SK-N-SH treated with all-trans-retinoic acid at 6 μM for 48 hours (cell line): Measurements from ENCODE around the gene C1orf105.

Experiments
- ATAC-seq: fragments of 200-7000 bp; cut with Tn5 transposase; 3 replicates; pipeline ENCODE4 v1.9.1; 2020; ENCODE audit warnings: mild to moderate bottlenecking, moderate library complexity
- ARNTL ChIP-seq: fragments of 450-650 bp; formaldehyde crosslinking; IDR thresholded peaks from 2 replicates; pipeline ENCODE4 v1.5.0; 2020; ENCODE audit warnings: low read depth, mild to moderate bottlenecking, moderate library complexity, borderline replicate concordance
- BACH2 ChIP-seq: fragments of 250-450 bp; sonication (Bioruptor Pico); IDR thresholded peaks from 2 replicates; pipeline ENCODE4 v1.9.0; 2021; ENCODE audit warnings: mild to moderate bottlenecking, borderline replicate concordance
- CSDC2 ChIP-seq: fragments of 250-450 bp; sonication (Bioruptor Pico); IDR thresholded peaks from 2 replicates; pipeline ENCODE4 v1.5.0; 2020; ENCODE audit warnings: mild to moderate bottlenecking, moderate library complexity
- ESRRG ChIP-seq: fragments of 250-450 bp; sonication (Bioruptor Pico); IDR thresholded peaks from 2 replicates; pipeline ENCODE4 v1.6.1; 2021; ENCODE audit warnings: mild to moderate bottlenecking
- GLIS3 ChIP-seq: fragments of 250-450 bp; sonication (Bioruptor Pico); IDR thresholded peaks from 2 replicates; pipeline ENCODE4 v1.5.0; 2020; ENCODE audit warnings: mild to moderate bottlenecking, moderate library complexity
- ISL1 ChIP-seq: fragments of 250-450 bp; sonication (Bioruptor Pico); IDR thresholded peaks from 2 replicates; pipeline ENCODE4 v2.1.2; 2022; ENCODE audit warnings: mild to moderate bottlenecking, moderate library complexity
- OSR1 ChIP-seq: fragments of 250-450 bp; sonication (Bioruptor Pico); IDR thresholded peaks from 2 replicates; pipeline ENCODE4 v1.8.0; 2022; ENCODE audit warnings: moderate library complexity, mild to moderate bottlenecking, inconsistent platforms
- SNAI2 ChIP-seq: fragments of 250-450 bp; sonication (Bioruptor Pico); IDR thresholded peaks from 2 replicates; pipeline ENCODE4 v1.5.0; 2020; ENCODE audit warnings: mild to moderate bottlenecking, moderate library complexity
- TCF4 ChIP-seq: fragments of 250-450 bp; sonication (Bioruptor Pico); IDR thresholded peaks from 2 replicates; pipeline ENCODE4 v1.8.0; 2021; ENCODE audit warnings: mild to moderate bottlenecking, moderate library complexity, borderline replicate concordance
- TOX ChIP-seq: fragments of 250-450 bp; sonication (Bioruptor Pico); IDR thresholded peaks from 2 replicates; pipeline ENCODE4 v1.8.0; 2021; ENCODE audit warnings: mild to moderate bottlenecking, moderate library complexity, borderline replicate concordance
- ZC3H10 ChIP-seq: fragments of 250-450 bp; sonication (Bioruptor Pico); IDR thresholded peaks from 2 replicates; pipeline ENCODE4 v1.5.1; 2021; ENCODE audit warnings: mild to moderate bottlenecking, moderate library complexity
- ZFP3 ChIP-seq: fragments of 250-450 bp; sonication (Bioruptor Pico); IDR thresholded peaks from 2 replicates; pipeline ENCODE4 v1.5.0; 2020; ENCODE audit warnings: mild to moderate bottlenecking, moderate library complexity
- ZFP30 ChIP-seq: fragments of 450-650 bp; formaldehyde crosslinking; IDR thresholded peaks from 2 replicates; pipeline ENCODE4 v1.5.0; 2022; ENCODE audit warnings: mild to moderate bottlenecking, moderate library complexity
- ZNF565 ChIP-seq: fragments of 450-650 bp; formaldehyde crosslinking; conservative IDR thresholded peaks from 2 replicates; pipeline ENCODE4 v1.5.0; 2020; ENCODE audit warnings: low read depth, mild to moderate bottlenecking, moderate library complexity
- ZNF70 ChIP-seq: fragments of 450-650 bp; formaldehyde crosslinking; IDR thresholded peaks from 2 replicates; pipeline ENCODE4 v1.5.0; 2020; ENCODE audit warnings: mild to moderate bottlenecking, moderate library complexity
- ZNF8 ChIP-seq: fragments of 450-650 bp; formaldehyde crosslinking; IDR thresholded peaks from 2 replicates; pipeline ENCODE4 v1.5.0; 2020; ENCODE audit warnings: mild to moderate bottlenecking, moderate library complexity
- TF ChIP-seq, protein P1 (sequence below): fragments of 250-450 bp; sonication (Bioruptor Pico); IDR thresholded peaks from 2 replicates; pipeline ENCODE4 v1.5.1; 2020; ENCODE audit warnings: low read depth, mild to moderate bottlenecking, moderate library complexity
- TF ChIP-seq, protein P2 (sequence below): fragments of 250-450 bp; sonication (Bioruptor Pico); IDR thresholded peaks from 2 replicates; pipeline ENCODE4 v1.5.1; 2021; ENCODE audit warnings: mild to moderate bottlenecking, moderate library complexity
- TF ChIP-seq, protein P3 (sequence below): fragments of 250-450 bp; sonication (Bioruptor Pico); IDR thresholded peaks from 2 replicates; pipeline ENCODE4 v1.8.0; 2021; ENCODE audit warnings: low read depth, mild to moderate bottlenecking, moderate library complexity, borderline replicate concordance
- TF ChIP-seq, protein P4 (sequence below): fragments of 250-450 bp; sonication (Bioruptor Pico); IDR thresholded peaks from 2 replicates; pipeline ENCODE4 v1.5.0; 2020; ENCODE audit warnings: mild to moderate bottlenecking, moderate library complexity
- TF ChIP-seq, protein P5 (sequence below): fragments of 250-450 bp; sonication (Bioruptor Pico); IDR thresholded peaks from 2 replicates; pipeline ENCODE4 v1.8.0; 2020; ENCODE audit warnings: mild to moderate bottlenecking, moderate library complexity, borderline replicate concordance

The C1orf105 gene

DNA sequence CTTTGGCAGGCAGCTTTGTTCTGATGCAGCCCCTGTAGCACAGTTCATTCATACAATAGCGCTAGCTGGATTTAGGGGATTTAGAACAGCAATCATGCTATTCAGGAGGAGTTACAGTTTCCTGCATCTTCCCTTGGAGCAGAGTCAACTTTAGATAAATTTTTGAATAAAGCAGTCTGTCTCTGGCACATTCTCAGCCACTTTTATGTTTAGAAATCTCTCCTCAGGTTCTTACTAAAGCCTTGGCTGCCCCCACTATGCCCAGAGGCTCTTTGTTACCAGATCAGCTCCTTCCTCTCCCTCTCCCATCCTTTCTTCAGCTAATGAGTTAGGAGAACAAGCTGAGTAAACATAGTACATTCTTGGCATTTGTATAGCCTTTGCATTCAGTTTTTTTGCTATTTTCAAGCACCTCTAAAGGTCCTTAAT lies 40.4 kb downstream of the C1orf105 start:
- no peak for ATAC-seq
- TF ChIP-seq, protein P1, sequence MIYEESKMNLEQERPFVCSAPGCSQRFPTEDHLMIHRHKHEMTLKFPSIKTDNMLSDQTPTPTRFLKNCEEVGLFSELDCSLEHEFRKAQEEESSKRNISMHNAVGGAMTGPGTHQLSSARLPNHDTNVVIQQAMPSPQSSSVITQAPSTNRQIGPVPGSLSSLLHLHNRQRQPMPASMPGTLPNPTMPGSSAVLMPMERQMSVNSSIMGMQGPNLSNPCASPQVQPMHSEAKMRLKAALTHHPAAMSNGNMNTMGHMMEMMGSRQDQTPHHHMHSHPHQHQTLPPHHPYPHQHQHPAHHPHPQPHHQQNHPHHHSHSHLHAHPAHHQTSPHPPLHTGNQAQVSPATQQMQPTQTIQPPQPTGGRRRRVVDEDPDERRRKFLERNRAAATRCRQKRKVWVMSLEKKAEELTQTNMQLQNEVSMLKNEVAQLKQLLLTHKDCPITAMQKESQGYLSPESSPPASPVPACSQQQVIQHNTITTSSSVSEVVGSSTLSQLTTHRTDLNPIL (CRISPR knock-in tag): no peak
- no peak for TF ChIP-seq ISL1
- TF ChIP-seq GLIS3 (CRISPR knock-in tag): no peak

DNA sequence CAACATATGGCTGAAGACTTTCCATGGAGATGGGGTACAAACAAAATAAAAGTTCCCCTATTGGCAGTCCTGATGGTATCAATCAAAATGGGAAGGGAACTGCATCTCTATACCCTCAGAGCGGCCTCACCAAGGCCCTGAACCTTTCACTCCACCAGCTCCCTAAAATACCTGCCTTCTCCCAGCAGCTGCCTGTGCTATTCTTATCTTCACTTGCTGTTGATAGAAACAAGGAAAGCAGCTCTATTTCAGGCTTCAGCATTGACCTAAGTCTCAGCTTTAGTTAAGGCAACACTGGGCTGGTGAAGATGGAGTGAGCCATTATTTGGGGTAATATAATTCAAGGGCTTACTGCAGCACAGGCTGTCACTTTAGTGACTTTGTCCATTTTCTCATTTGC lies 45.1 kb downstream of the C1orf105 start:
- ATAC-seq: no peak
- TF ChIP-seq ZNF8 (CRISPR knock-in tag) (no peak), SNAI2 (no peak), TOX (CRISPR knock-in tag) (no peak), ZNF70 (no peak), TCF4 (no peak), OSR1 (CRISPR knock-in tag) (no peak), ISL1 (no peak), ESRRG (CRISPR knock-in tag) (no peak), ZFP3 (CRISPR knock-in tag) (no peak), ZNF565 (CRISPR knock-in tag) (no peak)
- TF ChIP-seq, protein P2, sequence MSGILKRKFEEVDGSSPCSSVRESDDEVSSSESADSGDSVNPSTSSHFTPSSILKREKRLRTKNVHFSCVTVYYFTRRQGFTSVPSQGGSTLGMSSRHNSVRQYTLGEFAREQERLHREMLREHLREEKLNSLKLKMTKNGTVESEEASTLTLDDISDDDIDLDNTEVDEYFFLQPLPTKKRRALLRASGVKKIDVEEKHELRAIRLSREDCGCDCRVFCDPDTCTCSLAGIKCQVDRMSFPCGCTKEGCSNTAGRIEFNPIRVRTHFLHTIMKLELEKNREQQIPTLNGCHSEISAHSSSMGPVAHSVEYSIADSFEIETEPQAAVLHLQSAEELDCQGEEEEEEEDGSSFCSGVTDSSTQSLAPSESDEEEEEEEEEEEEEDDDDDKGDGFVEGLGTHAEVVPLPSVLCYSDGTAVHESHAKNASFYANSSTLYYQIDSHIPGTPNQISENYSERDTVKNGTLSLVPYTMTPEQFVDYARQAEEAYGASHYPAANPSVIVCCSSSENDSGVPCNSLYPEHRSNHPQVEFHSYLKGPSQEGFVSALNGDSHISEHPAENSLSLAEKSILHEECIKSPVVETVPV: no peak
- TF ChIP-seq, protein P3, sequence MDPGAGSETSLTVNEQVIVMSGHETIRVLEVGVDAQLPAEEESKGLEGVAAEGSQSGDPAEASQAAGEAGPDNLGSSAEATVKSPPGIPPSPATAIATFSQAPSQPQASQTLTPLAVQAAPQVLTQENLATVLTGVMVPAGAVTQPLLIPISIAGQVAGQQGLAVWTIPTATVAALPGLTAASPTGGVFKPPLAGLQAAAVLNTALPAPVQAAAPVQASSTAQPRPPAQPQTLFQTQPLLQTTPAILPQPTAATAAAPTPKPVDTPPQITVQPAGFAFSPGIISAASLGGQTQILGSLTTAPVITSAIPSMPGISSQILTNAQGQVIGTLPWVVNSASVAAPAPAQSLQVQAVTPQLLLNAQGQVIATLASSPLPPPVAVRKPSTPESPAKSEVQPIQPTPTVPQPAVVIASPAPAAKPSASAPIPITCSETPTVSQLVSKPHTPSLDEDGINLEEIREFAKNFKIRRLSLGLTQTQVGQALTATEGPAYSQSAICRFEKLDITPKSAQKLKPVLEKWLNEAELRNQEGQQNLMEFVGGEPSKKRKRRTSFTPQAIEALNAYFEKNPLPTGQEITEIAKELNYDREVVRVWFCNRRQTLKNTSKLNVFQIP: no peak

DNA sequence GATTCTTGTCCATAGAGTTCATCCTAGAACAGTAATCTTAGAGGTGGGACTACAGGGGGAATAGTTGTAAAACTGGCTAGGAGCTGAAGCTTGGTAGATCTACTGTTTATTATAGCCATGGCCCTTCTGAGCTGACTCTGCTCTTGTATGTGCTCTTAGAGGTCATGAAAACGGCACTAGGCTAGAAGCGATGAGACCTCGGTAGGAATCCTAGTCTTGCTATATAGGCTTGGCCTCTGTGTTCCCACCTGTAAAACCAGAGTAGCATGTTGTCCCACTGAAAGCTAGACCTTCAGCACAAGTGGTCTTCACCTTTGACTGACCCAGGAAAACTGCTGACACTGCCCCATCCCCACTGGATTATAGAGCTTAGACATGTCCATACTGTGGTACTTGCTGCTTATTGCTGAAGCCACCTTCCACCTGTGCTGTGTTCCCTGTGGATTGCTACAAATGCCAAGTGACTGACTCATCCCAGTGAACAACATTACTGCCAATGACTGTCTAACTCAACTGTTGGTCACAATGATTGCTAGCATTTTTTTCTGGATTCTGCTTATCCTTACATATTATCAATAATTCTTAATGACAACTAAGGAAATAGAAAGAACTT lies 46.4 kb downstream of the C1orf105 start:
- peak; percentile 58 for ATAC-seq

More for the DNA sequence above, 46.4 kb downstream of the C1orf105 start:
- TF ChIP-seq ZNF565 (CRISPR knock-in tag): no peak
- TF ChIP-seq ZC3H10 (CRISPR knock-in tag): no peak
- no peak for TF ChIP-seq ESRRG (CRISPR knock-in tag)
- no peak for TF ChIP-seq BACH2 (CRISPR knock-in tag)
- TF ChIP-seq ZFP30: no peak
- no peak for TF ChIP-seq CSDC2 (CRISPR knock-in tag)
- TF ChIP-seq SNAI2: no peak
- TF ChIP-seq ARNTL (CRISPR knock-in tag): no peak
- TF ChIP-seq, protein P1 (CRISPR knock-in tag): no peak
- no peak for TF ChIP-seq ISL1
- TF ChIP-seq TOX (CRISPR knock-in tag): no peak
- TF ChIP-seq, protein P4, sequence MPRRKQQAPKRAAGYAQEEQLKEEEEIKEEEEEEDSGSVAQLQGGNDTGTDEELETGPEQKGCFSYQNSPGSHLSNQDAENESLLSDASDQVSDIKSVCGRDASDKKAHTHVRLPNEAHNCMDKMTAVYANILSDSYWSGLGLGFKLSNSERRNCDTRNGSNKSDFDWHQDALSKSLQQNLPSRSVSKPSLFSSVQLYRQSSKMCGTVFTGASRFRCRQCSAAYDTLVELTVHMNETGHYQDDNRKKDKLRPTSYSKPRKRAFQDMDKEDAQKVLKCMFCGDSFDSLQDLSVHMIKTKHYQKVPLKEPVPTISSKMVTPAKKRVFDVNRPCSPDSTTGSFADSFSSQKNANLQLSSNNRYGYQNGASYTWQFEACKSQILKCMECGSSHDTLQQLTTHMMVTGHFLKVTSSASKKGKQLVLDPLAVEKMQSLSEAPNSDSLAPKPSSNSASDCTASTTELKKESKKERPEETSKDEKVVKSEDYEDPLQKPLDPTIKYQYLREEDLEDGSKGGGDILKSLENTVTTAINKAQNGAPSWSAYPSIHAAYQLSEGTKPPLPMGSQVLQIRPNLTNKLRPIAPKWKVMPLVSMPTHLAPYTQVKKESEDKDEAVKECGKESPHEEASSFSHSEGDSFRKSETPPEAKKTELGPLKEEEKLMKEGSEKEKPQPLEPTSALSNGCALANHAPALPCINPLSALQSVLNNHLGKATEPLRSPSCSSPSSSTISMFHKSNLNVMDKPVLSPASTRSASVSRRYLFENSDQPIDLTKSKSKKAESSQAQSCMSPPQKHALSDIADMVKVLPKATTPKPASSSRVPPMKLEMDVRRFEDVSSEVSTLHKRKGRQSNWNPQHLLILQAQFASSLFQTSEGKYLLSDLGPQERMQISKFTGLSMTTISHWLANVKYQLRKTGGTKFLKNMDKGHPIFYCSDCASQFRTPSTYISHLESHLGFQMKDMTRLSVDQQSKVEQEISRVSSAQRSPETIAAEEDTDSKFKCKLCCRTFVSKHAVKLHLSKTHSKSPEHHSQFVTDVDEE (CRISPR knock-in tag): no peak
- no peak for TF ChIP-seq TCF4
- TF ChIP-seq, protein P5, sequence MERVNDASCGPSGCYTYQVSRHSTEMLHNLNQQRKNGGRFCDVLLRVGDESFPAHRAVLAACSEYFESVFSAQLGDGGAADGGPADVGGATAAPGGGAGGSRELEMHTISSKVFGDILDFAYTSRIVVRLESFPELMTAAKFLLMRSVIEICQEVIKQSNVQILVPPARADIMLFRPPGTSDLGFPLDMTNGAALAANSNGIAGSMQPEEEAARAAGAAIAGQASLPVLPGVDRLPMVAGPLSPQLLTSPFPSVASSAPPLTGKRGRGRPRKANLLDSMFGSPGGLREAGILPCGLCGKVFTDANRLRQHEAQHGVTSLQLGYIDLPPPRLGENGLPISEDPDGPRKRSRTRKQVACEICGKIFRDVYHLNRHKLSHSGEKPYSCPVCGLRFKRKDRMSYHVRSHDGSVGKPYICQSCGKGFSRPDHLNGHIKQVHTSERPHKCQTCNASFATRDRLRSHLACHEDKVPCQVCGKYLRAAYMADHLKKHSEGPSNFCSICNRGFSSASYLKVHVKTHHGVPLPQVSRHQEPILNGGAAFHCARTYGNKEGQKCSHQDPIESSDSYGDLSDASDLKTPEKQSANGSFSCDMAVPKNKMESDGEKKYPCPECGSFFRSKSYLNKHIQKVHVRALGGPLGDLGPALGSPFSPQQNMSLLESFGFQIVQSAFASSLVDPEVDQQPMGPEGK (CRISPR knock-in tag): no peak
- no peak for TF ChIP-seq ZNF8 (CRISPR knock-in tag)
- no peak for TF ChIP-seq GLIS3 (CRISPR knock-in tag)
- no peak for TF ChIP-seq OSR1 (CRISPR knock-in tag)
